SK-N-SH (cell line): Measurements from ENCODE around the gene SYT14. TPM values are rescaled to one million over a fixed set of nuclear protein-coding genes. Genes with fewer than 3 reads are reported as not detected.
A peak's percentile ranks its signal among the peaks of the same experiment; 100 is the strongest.

Experiments
- CTCF ChIA-PET: fragments of 300-600, 350-600 bp; formaldehyde crosslinking; extraction: SDS; loops from one replicate; lab custom pipeline; 2021; lab: Yijun Ruan, JAX
- POLR2A ChIA-PET: fragments of 350-600 bp; sonication (Branson Sonifier 250); formaldehyde crosslinking; extraction: SDS; loops from one replicate; lab custom pipeline; 2020; ENCODE audit warnings: antibody characterized with exemption, inconsistent platforms; lab: Yijun Ruan, JAX
- DNase-seq: peaks from one replicate; pipeline ENCODE4 v3.0.0; 2012
- H2AFZ ChIP-seq: fragments of 200-600 bp; sonication (generic); 2 replicates; pipeline ENCODE4 v1.8.1; 2016; ENCODE audit warnings: antibody characterized with exemption, mild to moderate bottlenecking, low read depth
- H3F3A ChIP-seq: fragments of 200-600 bp; sonication (generic); replicated peaks from 2 replicates; pipeline ENCODE3; 2016; ENCODE audit warnings: antibody characterized with exemption, mild to moderate bottlenecking; ENCODE audit not compliant: insufficient read depth
- H3K27ac ChIP-seq, 2 experiments: fragments of 200-500 bp in 1 of 2; fragments of 200-600 bp in 1 of 2; sonication (Bioruptor generic) in 1 of 2; sonication (generic), shearing (Covaris generic) in 1 of 2; 2 replicates each; pipeline versions ENCODE4 v1.5.1 to v1.6.1; 2014 to 2016; ENCODE audit warnings: low read depth in 2 of 2, inconsistent platforms in 1 of 2, low read length in 1 of 2, mild to moderate bottlenecking in 1 of 2, mixed read lengths in 1 of 2
- H3K27me3 ChIP-seq: fragments of 200-600 bp; sonication (generic), shearing (Covaris generic); 2 replicates; pipeline ENCODE4 v1.6.1; 2016; ENCODE audit warnings: mixed run types; ENCODE audit not compliant: insufficient read depth
- H3K36me3 ChIP-seq, 2 experiments: fragments of 200-500 bp in 1 of 2; fragments of 200-600 bp in 1 of 2; sonication (Bioruptor generic) in 1 of 2; sonication (generic) in 1 of 2; replicated peaks in 1 of 2; 2 replicates each; pipeline versions ENCODE3 to v1.5.1; 2014 to 2016; ENCODE audit warnings: low read length in 1 of 2, mild to moderate bottlenecking in 1 of 2; ENCODE audit not compliant: insufficient read depth in 2 of 2, control insufficient read depth in 1 of 2
- H3K4me1 ChIP-seq, 2 experiments: fragments of 200-500 bp in 1 of 2; fragments of 200-600 bp in 1 of 2; sonication (Bioruptor generic) in 1 of 2; sonication (generic), shearing (Covaris generic) in 1 of 2; 2 replicates each; pipeline versions ENCODE4 v1.5.1 to v1.6.1; 2014 to 2016; ENCODE audit warnings: low read depth in 1 of 2, low read length in 1 of 2, mixed run types in 1 of 2; ENCODE audit not compliant: insufficient read depth in 2 of 2, control insufficient read depth in 1 of 2
- H3K4me2 ChIP-seq: fragments of 200-600 bp; sonication (generic), shearing (Covaris generic); 2 replicates; pipeline ENCODE4 v1.6.1; 2017; ENCODE audit warnings: mixed run types
- H3K4me3 ChIP-seq, 2 experiments: fragments of 200-500 bp in 1 of 2; fragments of 200-600 bp in 1 of 2; sonication (Bioruptor generic) in 1 of 2; sonication (generic), shearing (Covaris generic) in 1 of 2; 2 replicates each; pipeline versions ENCODE4 v1.5.1 to v1.8.1; 2014 to 2016; ENCODE audit warnings: low read depth in 2 of 2, inconsistent platforms in 1 of 2, low read length in 1 of 2, mild to moderate bottlenecking in 1 of 2, mixed read lengths in 1 of 2, moderate library complexity in 1 of 2
- H3K79me2 ChIP-seq: fragments of 200-600 bp; sonication (generic); 2 replicates; pipeline ENCODE4 v1.8.1; 2017; ENCODE audit warnings: mild to moderate bottlenecking; ENCODE audit not compliant: insufficient read depth
- H3K9ac ChIP-seq: fragments of 200-600 bp; sonication (generic); 2 replicates; pipeline ENCODE4 v1.6.1; 2017; ENCODE audit warnings: mixed run types
- H3K9me2 ChIP-seq: fragments of 200-600 bp; sonication (generic); 2 replicates; pipeline ENCODE4 v1.6.1; 2017; ENCODE audit warnings: mixed run types
- H3K9me3 ChIP-seq: fragments of 200-600 bp; sonication (generic); 2 replicates; pipeline ENCODE4 v1.6.1; 2017; ENCODE audit warnings: mixed run types, mild to moderate bottlenecking, moderate library complexity
- H4K20me1 ChIP-seq: fragments of 200-600 bp; sonication (generic); 2 replicates; pipeline ENCODE4 v1.6.1; 2017; ENCODE audit warnings: mild to moderate bottlenecking, mixed run types; ENCODE audit not compliant: insufficient read depth
- CHD2 ChIP-seq: fragments of 150-350 bp; IDR thresholded peaks from 2 replicates; pipeline ENCODE4 v1.6.1; 2018; ENCODE audit warnings: low read length; ENCODE audit not compliant: partially characterized antibody
- FOSL2 ChIP-seq: IDR thresholded peaks from 2 replicates; pipeline ENCODE4 v1.4.0; 2012; ENCODE audit warnings: low read depth, mild to moderate bottlenecking, moderate library complexity, borderline replicate concordance
- MEF2A ChIP-seq: IDR thresholded peaks from 2 replicates; pipeline ENCODE4 v1.4.0; 2012; ENCODE audit warnings: low read depth, borderline replicate concordance
- NRF1 ChIP-seq: IDR thresholded peaks from 2 replicates; pipeline ENCODE4 v1.6.1; 2012; ENCODE audit warnings: low read depth, mild to moderate bottlenecking, low read length
- RAD21 ChIP-seq: IDR thresholded peaks from 2 replicates; pipeline ENCODE4 v1.6.1; 2012; ENCODE audit warnings: mild to moderate bottlenecking, low read length
- TEAD4 ChIP-seq: IDR thresholded peaks from 2 replicates; pipeline ENCODE4 v1.4.0; 2012; ENCODE audit warnings: mild to moderate bottlenecking, borderline replicate concordance; ENCODE audit not compliant: insufficient read depth
- WGBS: methylation state at CpG from one replicate; pipeline ENCODE4 v1.1.6; 2017; ENCODE audit warnings: low lambda C conversion rate; 5-methylcytosine and 5-hydroxymethylcytosine counted together
- polyA plus RNA-seq, 3 experiments: library from polyadenylated mRNA; depleted of rRNA; stranded (reverse); fragments of >200 nt; gene quantifications; 2 replicates each; pipeline ENCODE4 v1.2.3, GENCODE V29; 2012
- TF ChIP-seq, protein P1 (sequence below): fragments of 200-600 bp; sonication (generic); IDR thresholded peaks from 2 replicates; pipeline ENCODE4 v1.6.1; 2017; ENCODE audit warnings: antibody characterized with exemption, mild to moderate bottlenecking, moderate library complexity

SYT14 gene
- polyA plus RNA-seq, 1 of the 3 experiments (the other 2 are of a cell fraction): 1.2 TPM

DNA sequence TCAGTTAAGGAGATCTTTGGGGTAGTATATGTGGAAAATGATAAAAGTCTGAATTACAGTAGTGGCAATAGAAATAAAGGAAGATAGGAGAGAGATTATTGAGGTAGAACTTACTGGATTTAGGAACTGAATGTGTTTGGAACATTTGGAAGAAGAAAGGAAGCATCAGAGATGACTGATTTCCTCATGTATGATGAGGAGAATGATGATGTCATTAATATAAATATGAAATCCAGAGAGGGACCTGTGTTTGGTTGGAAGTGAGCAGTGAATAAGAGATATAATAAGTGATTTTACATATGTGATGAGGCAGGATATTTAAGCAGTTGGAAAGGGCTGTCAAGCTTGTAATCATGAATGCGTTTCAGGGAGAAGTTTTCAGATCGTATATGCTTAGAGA is 86.3 kb downstream of the SYT14 start:
- 81% methylated on average over 2 of the region's 2 CpGs for WGBS
- ChIA-PET CTCF (interaction anchor here (0.7 kb wide), 1 partner anchor 155 kb away, joined by 3 read pairs; no protein-coding TSS in a partner anchor), POLR2A (no interaction called here)
- Histone ChIP-seq H3K4me2 (no peak overlapping the region), H3K36me3 (peaks cover 11 to 36% of the 10 kb centered on the region in 2 experiments), H3K9me2 (peaks cover 2% of the 10 kb centered on the region; the same call in 1 of the 2 replicates), H3K4me1 (no peaks in the 10 kb centered on the region), H3K79me2 (no peaks in the 10 kb centered on the region), H3F3A (peaks cover 12% of the 10 kb centered on the region), H3K27ac (no peak overlapping the region), H3K9ac (no peak overlapping the region), H3K9me3 (peaks cover 8% of the 10 kb centered on the region; the same call in 1 of the 2 replicates), H3K4me3 (no peak overlapping the region), H2AFZ (no peak overlapping the region), H4K20me1 (no peaks in the 10 kb centered on the region)
- DNase-seq: no peak
- TF ChIP-seq TEAD4 (no peak), NRF1 (no peak)
- TF ChIP-seq, all 33 proteins: peak for 0
- H3K27me3 ChIP-seq: no peaks in the 10 kb centered on the region

DNA sequence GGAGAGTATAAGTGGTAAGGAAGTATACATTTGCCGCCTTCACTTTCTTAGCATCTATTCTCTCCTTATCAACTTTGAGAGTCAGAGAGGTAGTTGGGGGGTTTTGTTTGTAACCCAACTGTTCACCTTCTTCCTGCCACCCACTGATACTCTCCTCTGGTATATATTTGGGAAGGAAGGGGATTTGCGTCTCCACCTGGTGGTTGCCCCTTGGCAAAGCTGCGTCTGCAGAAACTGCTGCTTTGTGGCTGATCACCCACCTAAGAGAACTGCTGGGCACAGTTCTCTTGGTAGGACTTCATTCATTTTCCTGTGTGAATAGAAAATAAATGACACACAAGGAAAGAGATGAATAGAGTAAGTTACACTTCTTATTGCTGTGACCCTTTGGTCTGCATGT is 87.0 kb downstream of the SYT14 start:
- H3F3A ChIP-seq: peaks cover 12% of the 10 kb centered on the region
- POLR2A ChIA-PET: no interaction called here
- WGBS: 94% methylated on average over 3 of the region's 3 CpGs

DNA sequence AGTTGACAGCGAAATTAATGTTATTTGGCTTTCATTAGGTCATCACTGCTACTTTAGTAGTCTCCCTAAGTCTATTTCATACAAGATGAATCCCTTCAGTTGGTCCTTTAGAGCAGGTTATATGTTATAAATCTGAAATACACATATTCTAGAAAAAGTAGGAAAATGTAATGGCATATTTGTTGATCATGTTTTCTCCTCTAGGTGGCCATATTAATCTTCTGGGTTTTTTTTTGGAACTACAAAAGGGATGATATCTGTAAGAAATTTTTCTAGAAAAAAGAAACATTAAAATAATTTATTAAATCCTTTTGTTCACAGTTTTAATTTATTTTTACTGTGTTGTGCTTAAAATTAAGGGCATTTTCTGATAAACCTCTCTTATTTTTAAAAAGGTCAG is 87.9 kb downstream of the SYT14 start:
- Histone ChIP-seq H3K4me2 (no peak overlapping the region), H3K4me1 (no peaks in the 10 kb centered on the region), H3K9ac (no peak overlapping the region), H4K20me1 (no peaks in the 10 kb centered on the region), H3K79me2 (no peaks in the 10 kb centered on the region), H3K4me3 (no peak overlapping the region), H3K9me2 (peaks cover 4% of the 10 kb centered on the region; the same call in 1 of the 2 replicates), H3K9me3 (peaks cover 8% of the 10 kb centered on the region; the same call in 1 of the 2 replicates), H3K27ac (no peak overlapping the region), H3K36me3 (peaks cover 11 to 44% of the 10 kb centered on the region in 2 experiments), H3F3A (peaks cover 12% of the 10 kb centered on the region), H2AFZ (no peak overlapping the region), H3K27me3 (no peaks in the 10 kb centered on the region)
- 88% methylated on average over 1 of the region's 1 CpG for WGBS
- DNase-seq: no peak
- TF ChIP-seq, protein P1, sequence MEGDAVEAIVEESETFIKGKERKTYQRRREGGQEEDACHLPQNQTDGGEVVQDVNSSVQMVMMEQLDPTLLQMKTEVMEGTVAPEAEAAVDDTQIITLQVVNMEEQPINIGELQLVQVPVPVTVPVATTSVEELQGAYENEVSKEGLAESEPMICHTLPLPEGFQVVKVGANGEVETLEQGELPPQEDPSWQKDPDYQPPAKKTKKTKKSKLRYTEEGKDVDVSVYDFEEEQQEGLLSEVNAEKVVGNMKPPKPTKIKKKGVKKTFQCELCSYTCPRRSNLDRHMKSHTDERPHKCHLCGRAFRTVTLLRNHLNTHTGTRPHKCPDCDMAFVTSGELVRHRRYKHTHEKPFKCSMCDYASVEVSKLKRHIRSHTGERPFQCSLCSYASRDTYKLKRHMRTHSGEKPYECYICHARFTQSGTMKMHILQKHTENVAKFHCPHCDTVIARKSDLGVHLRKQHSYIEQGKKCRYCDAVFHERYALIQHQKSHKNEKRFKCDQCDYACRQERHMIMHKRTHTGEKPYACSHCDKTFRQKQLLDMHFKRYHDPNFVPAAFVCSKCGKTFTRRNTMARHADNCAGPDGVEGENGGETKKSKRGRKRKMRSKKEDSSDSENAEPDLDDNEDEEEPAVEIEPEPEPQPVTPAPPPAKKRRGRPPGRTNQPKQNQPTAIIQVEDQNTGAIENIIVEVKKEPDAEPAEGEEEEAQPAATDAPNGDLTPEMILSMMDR: peak; percentile 48
- TF ChIP-seq FOSL2: no peak
- peak; percentile 52 for TF ChIP-seq RAD21
- TF ChIP-seq CHD2: no peak
- ChIA-PET CTCF (interaction anchor here (0.7 to 2.0 kb wide), 9 partner anchors 9 to 284 kb away, joined by 3 to 5 read pairs (median 3); no protein-coding TSS in a partner anchor), POLR2A (no interaction called here)

More for the DNA sequence above, 87.0 kb downstream of the SYT14 start:
- Histone ChIP-seq H3K27ac (no peak overlapping the region), H3K79me2 (no peaks in the 10 kb centered on the region)
- TF ChIP-seq, protein P1: 0 out of 2 replicates have a peak, but pooled peaks have one; percentile 14
- TF ChIP-seq RAD21 (no peak), MEF2A (no peak)
- TF ChIP-seq, all 33 proteins: peak for 1
- CTCF ChIA-PET: interaction anchor here (2.0 kb wide), 1 partner anchor 32 kb away, joined by 5 read pairs; no protein-coding TSS in a partner anchor
- H3K36me3 ChIP-seq: peaks cover 11 to 43% of the 10 kb centered on the region in 2 experiments
- peaks cover 8% of the 10 kb centered on the region; the same call in 1 of the 2 replicates for H3K9me3 ChIP-seq
- no peaks in the 10 kb centered on the region for H3K27me3 ChIP-seq
- H2AFZ ChIP-seq: no peak overlapping the region
- no peak overlapping the region for H3K4me3 ChIP-seq
- H3K4me1 ChIP-seq: no peaks in the 10 kb centered on the region
- no peaks in the 10 kb centered on the region for H4K20me1 ChIP-seq
- no peak overlapping the region for H3K9ac ChIP-seq
- no peak overlapping the region for H3K4me2 ChIP-seq
- no peak for DNase-seq
- peaks cover 4% of the 10 kb centered on the region; the same call in 1 of the 2 replicates for H3K9me2 ChIP-seq
